ENCODE data around the gene NAGLU. TPM values are rescaled to one million over a fixed set of nuclear protein-coding genes. Genes with fewer than 3 reads are reported as not detected.

Gene NAGLU
- total and polyA plus RNA-seq, 2 of the 13 experiments (the other 11 are each of a cell fraction or from before 2014, with no cell fraction given), result 28.2 to 40.1 TPM

DNA sequence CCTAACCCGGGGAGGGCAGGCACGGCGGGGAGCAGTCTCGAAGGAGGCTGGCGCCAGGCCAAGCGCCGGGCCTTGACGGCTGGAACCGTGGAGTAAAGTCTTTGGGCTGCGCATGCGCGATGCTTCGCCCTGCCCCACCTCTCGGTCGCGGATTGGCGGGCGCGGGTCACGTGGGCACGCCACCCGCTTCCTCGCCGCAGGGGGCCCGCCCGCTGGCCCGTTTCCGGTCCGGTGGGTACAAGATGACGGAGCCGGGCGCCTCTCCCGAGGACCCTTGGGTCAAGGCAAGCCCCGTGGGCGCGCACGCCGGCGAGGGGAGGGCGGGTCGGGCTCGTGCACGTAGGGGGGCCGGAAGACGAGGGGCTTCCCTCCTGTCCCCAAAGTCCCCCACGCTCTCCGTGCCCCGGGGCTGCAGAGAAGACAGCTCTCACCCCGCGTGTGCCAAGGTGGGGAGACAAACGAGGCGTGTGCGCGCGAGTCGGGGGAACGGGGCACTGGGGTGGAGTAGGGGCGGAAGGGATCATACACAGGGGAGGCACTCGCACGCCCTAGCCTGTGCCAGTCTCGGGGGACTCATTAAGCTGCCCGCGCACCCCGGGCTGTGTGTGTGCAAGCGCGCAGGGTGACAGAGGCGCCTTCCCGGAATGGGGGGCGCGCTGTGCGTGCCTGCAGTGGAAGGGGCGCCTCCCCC is 31.0 kb downstream of the NAGLU start, which contains the start of gene MLX (continued):
- TF ChIP-seq HNF4G (IDR thresholded peaks at IDR 0.05; ENCODE audit: borderline replicate concordance, low read depth, low read length), result peak; percentile 53; the same call in 1 of the 2 replicates
- no peak; the same call in 1 of the 2 replicates for TF ChIP-seq HNF4G (CRISPR knock-in tag; IDR thresholded peaks at IDR 0.05; ENCODE audit: borderline replicate concordance, low read depth)
- TF ChIP-seq THAP11 (CRISPR knock-in tag; IDR thresholded peaks at IDR 0.05), result peak; percentile 86
- TF ChIP-seq CREBL2 (CRISPR knock-in tag; IDR thresholded peaks at IDR 0.05; ENCODE audit: borderline replicate concordance), result peak; percentile 42; the same call in 1 of the 2 replicates
- peak; percentile 61; the same call in 1 of the 2 replicates for TF ChIP-seq HMGXB3 (CRISPR knock-in tag; IDR thresholded peaks at IDR 0.05; ENCODE audit: borderline replicate concordance)
- TF ChIP-seq DMTF1 (CRISPR knock-in tag; IDR thresholded peaks at IDR 0.05), result 0 out of 2 replicates have a peak, but pooled peaks have one; percentile 92
- TF ChIP-seq, protein P1, sequence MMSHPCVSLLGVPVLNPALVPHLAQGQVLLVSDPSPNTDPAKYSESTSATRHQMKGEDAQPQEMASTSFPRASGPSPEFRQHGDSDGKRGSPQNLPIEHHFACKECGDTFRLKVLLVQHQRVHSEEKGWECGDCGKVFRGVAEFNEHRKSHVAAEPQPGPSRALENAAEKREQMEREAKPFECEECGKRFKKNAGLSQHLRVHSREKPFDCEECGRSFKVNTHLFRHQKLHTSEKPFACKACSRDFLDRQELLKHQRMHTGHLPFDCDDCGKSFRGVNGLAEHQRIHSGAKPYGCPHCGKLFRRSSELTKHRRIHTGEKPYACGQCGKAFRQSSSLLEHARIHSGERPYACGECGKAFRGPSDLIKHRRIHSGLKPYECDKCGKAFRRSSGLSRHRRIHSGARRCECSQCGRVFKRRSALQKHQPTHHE (CRISPR knock-in tag; IDR thresholded peaks at IDR 0.05; ENCODE audit: borderline replicate concordance), result no peak
- TF ChIP-seq POGK (CRISPR knock-in tag; conservative IDR thresholded peaks at IDR 0.05), result peak; percentile 82
- TF ChIP-seq ZNF30 (CRISPR knock-in tag; IDR thresholded peaks at IDR 0.05), result peak; percentile 20; the same call in 1 of the 2 replicates
- TF ChIP-seq NCOA5 (CRISPR knock-in tag; IDR thresholded peaks at IDR 0.05), result peak; percentile 72; the same call in 1 of the 2 replicates
- TF ChIP-seq TAF1 (CRISPR knock-in tag; IDR thresholded peaks at IDR 0.05), result peak; percentile 84; the same call in 1 of the 2 replicates
- no peak; the same call in 1 of the 2 replicates for TF ChIP-seq ZNF790 (CRISPR knock-in tag; IDR thresholded peaks at IDR 0.05; ENCODE audit: borderline replicate concordance)
- TF ChIP-seq, protein P2, sequence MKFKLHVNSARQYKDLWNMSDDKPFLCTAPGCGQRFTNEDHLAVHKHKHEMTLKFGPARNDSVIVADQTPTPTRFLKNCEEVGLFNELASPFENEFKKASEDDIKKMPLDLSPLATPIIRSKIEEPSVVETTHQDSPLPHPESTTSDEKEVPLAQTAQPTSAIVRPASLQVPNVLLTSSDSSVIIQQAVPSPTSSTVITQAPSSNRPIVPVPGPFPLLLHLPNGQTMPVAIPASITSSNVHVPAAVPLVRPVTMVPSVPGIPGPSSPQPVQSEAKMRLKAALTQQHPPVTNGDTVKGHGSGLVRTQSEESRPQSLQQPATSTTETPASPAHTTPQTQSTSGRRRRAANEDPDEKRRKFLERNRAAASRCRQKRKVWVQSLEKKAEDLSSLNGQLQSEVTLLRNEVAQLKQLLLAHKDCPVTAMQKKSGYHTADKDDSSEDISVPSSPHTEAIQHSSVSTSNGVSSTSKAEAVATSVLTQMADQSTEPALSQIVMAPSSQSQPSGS (CRISPR knock-in tag; IDR thresholded peaks at IDR 0.05), result peak; percentile 69; the same call in 1 of the 2 replicates

Measured in HepG2 (cell line).